BJ (cell line): ENCODE measurements around the gene PRKCQ. TPM values are rescaled to one million over a fixed set of nuclear protein-coding genes. Genes with fewer than 3 reads are reported as not detected.

ENCODE experiments used
- CTCF ChIA-PET: fragments of 350-600 bp; formaldehyde crosslinking; extraction: SDS; loops from one replicate; lab custom pipeline; 2021; ENCODE audit warnings: antibody characterized with exemption, inconsistent platforms; lab: Yijun Ruan, JAX
- POLR2A ChIA-PET: fragments of 300-600 bp; sonication (Branson Sonifier 250); formaldehyde crosslinking; extraction: SDS; loops from one replicate; lab custom pipeline; 2021; ENCODE audit warnings: antibody characterized with exemption; lab: Charles Lee
- DNase-seq: peaks from one replicate; pipeline ENCODE4 v3.0.0-alpha.2; 2011; ENCODE audit warnings: low read depth
- H3K27me3 ChIP-seq: 2 replicates; pipeline ENCODE4 v1.6.0; 2011; ENCODE audit warnings: low read length; ENCODE audit not compliant: control insufficient read depth, insufficient read depth
- H3K36me3 ChIP-seq: 2 replicates; pipeline ENCODE4 v1.5.1; 2011; ENCODE audit warnings: low read length; ENCODE audit not compliant: control insufficient read depth, insufficient read depth
- H3K4me3 ChIP-seq: 2 replicates; pipeline ENCODE4 v1.5.1; 2011; ENCODE audit warnings: low read depth, mild to moderate bottlenecking, control low read depth, low read length
- CTCF ChIP-seq: IDR thresholded peaks from 2 replicates; pipeline ENCODE4 v1.5.1; 2011; ENCODE audit warnings: low read depth, mild to moderate bottlenecking, control low read depth, inconsistent platforms, low read length, moderate library complexity; ENCODE audit not compliant: insufficient read depth
- polyA plus RNA-seq: library from polyadenylated mRNA; depleted of rRNA; stranded (reverse); fragments of >200 nt; gene quantifications from 2 replicates; pipeline ENCODE4 v1.2.3, GENCODE V29; 2011

The PRKCQ gene
- polyA plus RNA-seq, 1 experiment = 0.06 TPM

DNA sequence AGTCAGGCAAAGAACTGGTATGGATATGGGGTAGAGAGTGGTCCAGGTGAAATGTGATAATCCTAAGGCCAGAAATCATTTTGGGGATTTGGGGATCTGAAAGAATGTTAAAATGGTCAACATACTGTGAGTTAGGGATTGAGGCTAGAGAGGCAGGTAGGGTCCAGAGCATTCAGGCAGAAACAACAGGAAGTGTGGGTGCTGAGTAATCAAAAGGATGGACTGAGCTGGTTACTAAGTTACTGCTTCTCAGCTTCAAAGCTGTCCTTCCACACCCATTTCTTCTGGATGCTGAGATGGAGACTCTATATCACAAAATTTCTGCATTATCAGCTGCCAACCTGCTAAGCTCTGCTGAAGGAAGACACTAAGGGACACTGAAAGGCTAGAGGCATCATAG, 30.6 kb upstream of the PRKCQ start:
- ChIA-PET POLR2A (no interaction called here), CTCF (no interaction called here)
- DNase-seq = no peak
- H3K4me3 ChIP-seq = no peak overlapping the region
- H3K36me3 ChIP-seq = no peaks in the 10 kb centered on the region
- H3K27me3 ChIP-seq = no peaks in the 10 kb centered on the region
- TF ChIP-seq CTCF = no peak

GRCh38 chr10:6609625-6610024, 29.5 kb upstream of the PRKCQ start:
- ChIA-PET CTCF (no interaction called here), POLR2A (no interaction called here)
- H3K4me3 ChIP-seq = no peak overlapping the region
- no peaks in the 10 kb centered on the region for H3K27me3 ChIP-seq
- H3K36me3 ChIP-seq = no peaks in the 10 kb centered on the region
- no peak for DNase-seq
- TF ChIP-seq CTCF = no peak

DNA sequence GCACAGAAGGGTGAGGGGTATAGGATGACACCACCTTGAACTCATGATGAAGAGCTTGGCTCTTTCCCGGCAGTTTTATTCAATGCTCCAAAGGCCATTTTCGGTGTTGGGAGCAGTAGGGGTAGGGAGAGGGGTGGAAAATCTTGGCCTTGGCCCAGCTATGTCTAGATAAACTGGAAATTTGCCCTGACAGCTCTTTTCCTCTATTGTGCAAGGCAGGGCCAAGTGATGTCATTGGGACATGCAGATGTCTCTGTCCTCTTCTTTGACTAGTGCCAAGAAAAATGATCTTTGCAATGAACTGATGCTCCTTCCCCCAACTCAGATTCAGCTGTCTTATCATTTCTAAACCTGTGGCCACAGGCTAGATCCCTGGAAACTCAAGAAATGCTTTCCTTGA, 27.7 kb upstream of the PRKCQ start:
- ChIA-PET POLR2A (no interaction called here), CTCF (no interaction called here)

DNA sequence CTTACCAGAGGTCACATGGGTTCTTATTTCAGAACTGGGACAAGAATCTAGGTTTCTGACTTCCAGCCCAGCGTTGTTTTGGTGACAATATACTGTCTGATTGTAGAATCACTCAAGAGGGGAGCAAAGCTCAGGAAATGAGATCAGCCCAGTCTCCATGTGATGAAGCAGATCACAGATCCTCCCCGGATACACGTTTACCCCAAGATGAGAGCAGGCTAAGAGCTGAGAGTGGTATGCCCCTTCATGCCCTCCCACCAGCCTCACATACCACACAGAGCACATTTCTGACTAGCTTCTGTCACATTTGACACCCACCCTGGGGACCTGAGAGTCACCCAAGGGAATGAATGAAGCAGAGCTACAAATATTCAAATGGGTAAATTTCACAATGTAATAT, 27.1 kb upstream of the PRKCQ start:
- DNase-seq = no peak
- H3K27me3 ChIP-seq = no peaks in the 10 kb centered on the region
- POLR2A ChIA-PET = no interaction called here
- H3K4me3 ChIP-seq = no peak overlapping the region
- no peak for TF ChIP-seq CTCF
- CTCF ChIA-PET = interaction anchor here (0.9 kb wide), 1 partner anchor 41 kb away, joined by 6 read pairs; no protein-coding TSS in a partner anchor
- H3K36me3 ChIP-seq = no peaks in the 10 kb centered on the region

More for the DNA sequence above, 27.7 kb upstream of the PRKCQ start:
- TF ChIP-seq CTCF = no peak
- DNase-seq = no peak
- no peaks in the 10 kb centered on the region for H3K36me3 ChIP-seq
- H3K4me3 ChIP-seq = no peak overlapping the region
- H3K27me3 ChIP-seq = no peaks in the 10 kb centered on the region

DNA sequence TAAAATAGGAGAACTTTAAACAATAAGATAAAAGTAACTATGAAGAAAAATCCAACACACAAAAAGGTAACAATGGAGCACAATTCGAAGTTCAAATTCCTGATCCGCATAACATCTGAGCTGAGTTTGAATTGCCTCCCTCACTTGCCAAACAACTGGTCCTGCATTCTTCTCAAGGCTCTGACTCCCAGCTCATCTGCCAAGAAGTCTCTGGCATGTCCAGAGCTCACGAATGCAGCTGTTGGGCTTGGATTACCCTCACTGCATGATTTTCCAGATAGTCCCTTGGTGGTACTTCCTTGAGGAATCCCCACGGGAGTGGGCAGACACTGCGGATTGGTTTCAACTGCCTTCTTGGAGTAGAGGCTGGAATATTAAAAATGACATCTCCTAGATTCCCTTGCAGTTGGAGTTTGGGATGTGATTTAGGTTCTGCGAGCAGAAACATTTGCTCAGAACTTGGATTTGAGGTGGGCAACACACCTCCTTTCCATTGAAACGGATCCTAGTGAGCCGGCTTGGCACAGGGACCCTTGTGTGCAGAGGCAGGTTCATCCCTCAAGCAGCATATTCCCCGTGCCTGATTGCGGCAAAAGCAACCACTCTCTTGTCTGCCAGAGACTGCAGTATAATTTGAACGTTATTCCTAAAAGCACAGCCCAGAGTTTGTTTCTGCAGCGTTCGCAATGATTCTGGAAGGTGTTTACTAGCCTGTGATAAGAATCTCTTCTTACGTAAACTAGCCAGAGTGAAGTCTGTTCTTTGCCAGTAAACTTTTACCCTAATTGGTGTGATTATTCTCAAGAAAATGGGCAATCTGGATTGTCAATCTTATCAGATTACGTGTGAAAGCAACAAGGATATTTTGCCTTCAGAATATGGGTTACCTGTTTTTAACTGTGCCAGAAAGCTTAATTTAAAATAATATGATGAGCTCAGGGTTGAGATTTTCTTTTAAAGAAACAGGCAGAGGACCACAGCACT, 23.4 kb upstream of the PRKCQ start:
- H3K4me3 ChIP-seq = no peak overlapping the region
- DNase-seq = no peak
- H3K36me3 ChIP-seq = no peaks in the 10 kb centered on the region
- no peak for TF ChIP-seq CTCF
- H3K27me3 ChIP-seq = no peaks in the 10 kb centered on the region
- POLR2A ChIA-PET = no interaction called here
- CTCF ChIA-PET = interaction anchor here (1.8 kb wide), 1 partner anchor 11 kb away, joined by 4 read pairs; no protein-coding TSS in a partner anchor
